VCaP (cell line): ENCODE data around the gene PTGES3L.

ENCODE experiments used
- H3K27ac ChIP-seq: fragments of 450-650 bp; 2 replicates; pipeline ENCODE4 v1.5.1; 2017
- CTCF ChIP-seq: fragments of 450-650 bp; conservative IDR thresholded peaks from 2 replicates; pipeline ENCODE4 v1.5.1; 2017; ENCODE audit warnings: mild to moderate bottlenecking, moderate library complexity

Gene PTGES3L

GRCh38 chr17:43024407-43025289 is 44.8 kb upstream of the PTGES3L start, which contains the start of gene RND2:
Gene RND2 (plus strand): TSS chr17:43025231. CDS start chr17:43025348, 117 bp downstream.
- H3K27ac ChIP-seq = no peak within 1 kb of the TSS
- TF ChIP-seq CTCF = peak; percentile 32; the same call in 1 of the 2 replicates

GRCh38 chr17:43021741-43022512 is 42.0 kb upstream of the PTGES3L start, which contains the start of gene VAT1:
Gene VAT1 (minus strand): TSS chr17:43022385. CDS start chr17:43022322, 63 bp downstream.
- peak; percentile 21; the same call in 1 of the 2 replicates for TF ChIP-seq CTCF
- peak within 1 kb of the TSS; percentile 81 for H3K27ac ChIP-seq

GRCh38 chr17:43020789-43021740 is 41.2 kb upstream of the PTGES3L start:
- TF ChIP-seq CTCF = no peak
- H3K27ac ChIP-seq = peak overlapping the region; percentile 81

DNA sequence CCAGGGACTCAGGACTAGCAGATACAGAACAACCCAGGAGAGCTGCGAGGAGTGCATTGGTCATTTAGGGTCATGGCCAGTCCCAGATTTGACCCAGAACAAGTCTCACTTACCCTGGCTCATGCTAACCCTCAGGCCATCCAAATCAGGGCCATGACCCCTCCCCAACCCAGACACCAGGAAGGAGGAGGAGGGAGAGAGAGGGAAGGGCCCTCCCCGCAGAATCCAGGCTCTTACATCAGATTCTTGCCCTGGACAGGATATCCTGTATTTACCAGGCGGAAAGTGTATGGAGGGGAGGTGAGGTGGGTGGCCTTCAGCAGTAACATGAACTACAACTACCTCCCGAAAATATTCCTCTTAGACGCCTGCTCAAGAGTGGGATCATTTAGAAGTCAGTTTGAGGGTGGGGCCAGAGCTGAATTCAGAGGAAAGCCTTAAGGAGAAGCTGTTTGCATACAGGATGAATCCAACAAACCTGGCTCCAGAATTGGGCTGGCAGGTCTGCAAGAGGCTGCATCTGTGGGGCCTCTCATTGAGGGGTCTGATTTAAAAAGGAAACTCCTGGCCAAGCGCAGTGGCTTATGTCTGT is 40.2 kb upstream of the PTGES3L start:
- H3K27ac ChIP-seq = peak overlapping the region; percentile 81
- TF ChIP-seq CTCF = no peak

DNA sequence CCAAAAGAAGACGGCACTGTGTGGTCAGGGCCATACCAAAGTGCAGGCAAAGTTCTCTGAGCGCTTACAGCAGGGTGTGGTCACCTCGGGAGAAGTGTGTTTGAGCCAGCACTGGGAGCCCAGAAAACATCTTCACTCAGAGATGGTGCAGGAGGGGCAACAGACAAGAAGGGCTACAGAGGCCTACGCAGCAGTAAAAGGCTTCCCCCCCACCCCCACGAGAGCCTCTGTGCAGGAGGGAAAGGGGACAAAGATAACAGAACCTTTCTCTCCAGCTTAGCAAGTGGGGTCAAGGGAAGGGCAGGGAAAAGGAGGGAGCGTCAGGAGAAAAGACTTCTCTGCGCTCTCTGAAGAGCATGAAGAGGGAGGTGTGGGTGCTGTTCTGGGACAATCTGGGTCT is 39.5 kb upstream of the PTGES3L start:
- no peak for TF ChIP-seq CTCF
- no peak overlapping the region for H3K27ac ChIP-seq

- no peak for TF ChIP-seq CTCF
- H3K27ac ChIP-seq = no peak overlapping the region
Observed at GRCh38 chr17:43018932-43019331, 39.1 kb upstream of the PTGES3L start.
